ENCODE results near the gene GRIK1.

The GRIK1 gene

GRCh38 chr21:29583424-29583924 is 356.3 kb downstream of the GRIK1 start:
- Histone ChIP-seq H3K27me3 (replicated peaks; ENCODE audit: control insufficient read depth, insufficient read depth, low read length) (no peaks in the 10 kb centered on the region), H3K36me3 (ENCODE audit: control insufficient read depth, insufficient read depth, low read length) (no peaks in the 10 kb centered on the region), H3K4me3 (replicated peaks; ENCODE audit: low read depth, low read length) (no peak overlapping the region)
- no peak for DNase-seq (ENCODE audit: extremely low read depth, insufficient read length)
- TF ChIP-seq CTCF (IDR thresholded peaks at IDR 0.05; ENCODE audit: insufficient read depth, low read length, poor library complexity, severe bottlenecking): no peak

DNA sequence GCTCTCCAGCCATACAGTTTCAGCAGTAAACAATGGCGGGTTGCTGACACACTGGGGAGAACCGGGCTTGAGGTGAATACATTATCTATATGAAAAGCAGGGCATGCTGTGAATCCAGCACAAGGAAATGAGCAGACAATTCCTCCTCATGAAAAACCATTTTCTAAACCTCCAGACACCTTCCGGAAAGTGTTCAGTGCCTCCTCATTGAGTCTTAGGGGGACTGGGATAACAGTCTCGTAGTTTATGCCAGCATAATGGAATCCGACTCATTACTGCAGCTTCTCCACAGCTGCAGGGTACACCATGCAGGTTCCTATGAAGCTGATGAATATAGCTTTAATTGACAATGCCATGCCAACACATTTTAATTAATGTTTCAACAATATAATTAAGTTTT is 356.9 kb downstream of the GRIK1 start:
- TF ChIP-seq CTCF (IDR thresholded peaks at IDR 0.05; ENCODE audit: insufficient read depth, low read length, poor library complexity, severe bottlenecking): no peak
- Histone ChIP-seq H3K4me3 (replicated peaks; ENCODE audit: low read depth, low read length) (no peak overlapping the region), H3K27me3 (replicated peaks; ENCODE audit: control insufficient read depth, insufficient read depth, low read length) (no peaks in the 10 kb centered on the region), H3K36me3 (ENCODE audit: control insufficient read depth, insufficient read depth, low read length) (no peaks in the 10 kb centered on the region)
- DNase-seq (ENCODE audit: extremely low read depth, insufficient read length): no peak

DNA sequence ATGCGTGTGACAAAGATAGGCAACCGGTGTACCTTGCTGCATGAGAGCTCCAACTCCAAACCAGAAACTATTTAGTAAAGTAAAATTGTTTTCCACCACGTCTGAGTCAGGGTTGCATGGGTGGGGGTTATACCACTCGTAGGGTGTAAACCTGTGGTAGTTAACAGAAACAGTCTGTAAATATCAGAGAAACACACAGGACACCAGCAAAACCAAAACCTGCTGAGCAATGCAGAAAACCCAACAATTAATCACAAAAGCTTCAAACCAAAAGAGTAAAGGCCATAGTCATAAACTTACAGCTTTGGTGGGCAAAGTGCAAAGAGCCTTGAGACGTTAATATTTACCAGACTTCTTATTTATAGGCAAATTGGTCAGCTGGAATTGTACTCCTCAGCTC is 358.4 kb downstream of the GRIK1 start:
- TF ChIP-seq CTCF (IDR thresholded peaks at IDR 0.05; ENCODE audit: insufficient read depth, low read length, poor library complexity, severe bottlenecking): no peak
- Histone ChIP-seq H3K4me3 (replicated peaks; ENCODE audit: low read depth, low read length) (no peak overlapping the region), H3K27me3 (replicated peaks; ENCODE audit: control insufficient read depth, insufficient read depth, low read length) (no peaks in the 10 kb centered on the region), H3K36me3 (ENCODE audit: control insufficient read depth, insufficient read depth, low read length) (no peaks in the 10 kb centered on the region)
- no peak for DNase-seq (ENCODE audit: extremely low read depth, insufficient read length)

DNA sequence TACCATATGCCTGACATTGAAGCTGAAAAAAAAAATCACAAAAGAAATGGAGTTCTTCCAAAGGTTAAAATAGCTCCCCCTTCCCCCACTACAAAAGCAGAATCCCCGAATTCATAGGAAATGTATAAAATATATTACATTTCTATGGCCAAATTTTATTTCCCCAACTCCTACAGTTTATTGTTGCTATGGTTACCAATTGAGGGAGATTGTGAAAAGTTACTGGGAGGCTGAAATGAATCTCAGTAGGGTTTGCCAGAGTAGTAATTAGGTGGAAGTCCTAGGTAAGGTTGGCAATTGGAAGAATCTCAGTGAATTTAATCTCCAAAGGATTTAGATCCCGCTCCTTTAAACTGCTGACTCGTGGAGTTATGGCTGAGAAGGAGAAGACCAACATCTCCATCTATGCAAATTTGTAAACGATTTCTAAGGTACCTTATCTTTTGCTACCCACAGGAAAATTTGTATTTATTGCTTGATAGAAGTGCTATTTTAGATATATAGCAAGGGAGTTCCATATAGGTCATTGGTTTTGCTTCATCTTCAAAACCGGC is 359.0 kb downstream of the GRIK1 start:
- DNase-seq (ENCODE audit: extremely low read depth, insufficient read length): no peak
- H3K36me3 ChIP-seq (ENCODE audit: control insufficient read depth, insufficient read depth, low read length): no peaks in the 10 kb centered on the region
- no peaks in the 10 kb centered on the region for H3K27me3 ChIP-seq (replicated peaks; ENCODE audit: control insufficient read depth, insufficient read depth, low read length)
- no peak for TF ChIP-seq CTCF (IDR thresholded peaks at IDR 0.05; ENCODE audit: insufficient read depth, low read length, poor library complexity, severe bottlenecking)
- H3K4me3 ChIP-seq (replicated peaks; ENCODE audit: low read depth, low read length): no peak overlapping the region

DNA sequence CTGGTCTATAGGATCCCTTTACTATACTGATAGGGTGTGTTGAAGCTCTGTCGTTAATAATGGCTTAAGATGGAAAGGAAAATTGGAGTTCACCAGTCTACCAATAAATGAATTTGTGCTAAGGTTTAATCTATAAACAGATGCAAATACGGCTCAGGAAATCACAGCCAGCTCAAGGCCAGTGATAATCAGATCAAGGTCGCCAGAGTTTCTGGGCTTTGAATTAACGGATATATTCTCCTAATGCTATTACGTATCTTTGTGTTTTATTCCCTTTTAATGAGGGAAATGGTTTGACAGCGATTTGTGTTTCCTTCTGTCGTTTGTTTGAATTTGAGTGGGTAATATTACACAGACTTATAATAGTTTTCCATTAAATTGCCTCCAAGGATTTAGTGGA is 361.5 kb downstream of the GRIK1 start:
- DNase-seq (ENCODE audit: extremely low read depth, insufficient read length): no peak
- H3K4me3 ChIP-seq (replicated peaks; ENCODE audit: low read depth, low read length): no peak overlapping the region
- H3K36me3 ChIP-seq (ENCODE audit: control insufficient read depth, insufficient read depth, low read length): no peaks in the 10 kb centered on the region
- no peaks in the 10 kb centered on the region for H3K27me3 ChIP-seq (replicated peaks; ENCODE audit: control insufficient read depth, insufficient read depth, low read length)
- no peak for TF ChIP-seq CTCF (IDR thresholded peaks at IDR 0.05; ENCODE audit: insufficient read depth, low read length, poor library complexity, severe bottlenecking)

DNA sequence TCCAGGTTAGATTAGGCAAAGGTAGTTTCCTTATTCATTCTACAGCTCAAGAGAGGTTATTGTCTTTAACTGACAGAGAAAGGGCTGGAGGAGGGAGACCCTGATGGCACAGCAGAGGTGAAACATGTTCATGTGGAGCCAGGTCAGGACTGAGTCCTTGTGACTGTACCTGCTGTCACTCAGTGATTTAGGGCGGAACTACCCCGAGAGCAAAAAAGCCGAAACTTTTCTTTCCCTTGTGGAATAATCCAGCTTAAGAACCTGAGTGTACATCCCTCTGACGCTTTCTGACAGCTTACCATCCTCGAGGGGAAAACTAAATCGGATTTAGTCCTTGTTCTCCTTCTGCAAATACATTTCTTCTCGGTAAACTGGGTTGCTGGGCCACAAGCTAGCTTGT is 367.8 kb downstream of the GRIK1 start:
- Histone ChIP-seq H3K36me3 (ENCODE audit: control insufficient read depth, insufficient read depth, low read length) (no peaks in the 10 kb centered on the region), H3K27me3 (replicated peaks; ENCODE audit: control insufficient read depth, insufficient read depth, low read length) (no peaks in the 10 kb centered on the region), H3K4me3 (replicated peaks; ENCODE audit: low read depth, low read length) (no peak overlapping the region)
- no peak for TF ChIP-seq CTCF (IDR thresholded peaks at IDR 0.05; ENCODE audit: insufficient read depth, low read length, poor library complexity, severe bottlenecking)
- no peak for DNase-seq (ENCODE audit: extremely low read depth, insufficient read length)
